Activated naive CD4-positive, alpha-beta T cell treated with anti-CD3 and anti-CD28 coated beads, Interleukin-2, amount 50 U/mL, for 16 hours (primary cell): Measurements from ENCODE around the gene OR8G5.
"Not testable (repeated sequence)": the region's sequence is repeated elsewhere in the genome, so short reads cannot be mapped to it uniquely, and the experiment has no call there.

ENCODE experiments used
- DNase-seq: peaks from one replicate; pipeline ENCODE4 v3.0.0-alpha.2; 2020

Gene OR8G5, protein sequence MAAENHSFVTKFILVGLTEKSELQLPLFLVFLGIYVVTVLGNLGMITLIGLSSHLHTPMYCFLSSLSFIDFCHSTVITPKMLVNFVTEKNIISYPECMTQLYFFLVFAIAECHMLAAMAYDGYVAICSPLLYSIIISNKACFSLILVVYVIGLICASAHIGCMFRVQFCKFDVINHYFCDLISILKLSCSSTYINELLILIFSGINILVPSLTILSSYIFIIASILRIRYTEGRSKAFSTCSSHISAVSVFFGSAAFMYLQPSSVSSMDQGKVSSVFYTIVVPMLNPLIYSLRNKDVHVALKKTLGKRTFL

GRCh38 chr11:124256076-124256475 lies at the start of gene OR8G5:
Gene OR8G5 (plus strand): TSS chr11:124256376. CDS start chr11:124264932, 8,556 bp downstream.
- no peak for DNase-seq

DNA sequence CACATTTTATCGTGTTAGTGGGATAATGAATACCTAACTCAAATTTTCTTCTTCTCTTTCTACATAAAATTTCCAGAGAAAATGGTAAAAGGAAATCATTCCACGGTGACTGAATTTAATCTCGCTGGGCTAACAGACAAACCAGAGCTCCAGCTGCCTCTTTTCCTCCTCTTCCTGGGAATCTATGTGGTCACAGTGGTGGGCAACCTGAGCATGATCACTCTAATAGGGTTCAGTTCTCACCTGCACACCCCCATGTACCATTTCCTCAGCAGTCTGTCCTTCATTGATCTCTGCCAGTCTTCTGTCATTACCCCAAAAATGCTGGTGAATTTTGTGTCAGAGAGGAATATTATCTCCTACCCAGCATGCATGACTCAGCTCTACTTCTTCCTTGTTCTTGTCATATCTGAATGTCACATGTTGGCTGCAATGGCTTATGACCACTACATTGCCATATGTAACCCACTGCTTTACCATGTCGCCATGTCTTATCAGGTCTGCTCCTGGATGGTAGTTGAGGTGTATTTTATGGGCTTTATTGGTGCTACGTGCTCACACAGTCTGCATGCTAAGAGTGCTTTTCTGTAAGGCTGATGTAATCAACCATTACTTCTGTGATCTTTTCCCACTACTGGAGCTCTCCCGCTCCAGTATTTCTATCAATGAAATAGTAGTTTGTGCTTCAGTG lies 48.9 kb upstream of the OR8G5 start:
- no peak for DNase-seq

DNA sequence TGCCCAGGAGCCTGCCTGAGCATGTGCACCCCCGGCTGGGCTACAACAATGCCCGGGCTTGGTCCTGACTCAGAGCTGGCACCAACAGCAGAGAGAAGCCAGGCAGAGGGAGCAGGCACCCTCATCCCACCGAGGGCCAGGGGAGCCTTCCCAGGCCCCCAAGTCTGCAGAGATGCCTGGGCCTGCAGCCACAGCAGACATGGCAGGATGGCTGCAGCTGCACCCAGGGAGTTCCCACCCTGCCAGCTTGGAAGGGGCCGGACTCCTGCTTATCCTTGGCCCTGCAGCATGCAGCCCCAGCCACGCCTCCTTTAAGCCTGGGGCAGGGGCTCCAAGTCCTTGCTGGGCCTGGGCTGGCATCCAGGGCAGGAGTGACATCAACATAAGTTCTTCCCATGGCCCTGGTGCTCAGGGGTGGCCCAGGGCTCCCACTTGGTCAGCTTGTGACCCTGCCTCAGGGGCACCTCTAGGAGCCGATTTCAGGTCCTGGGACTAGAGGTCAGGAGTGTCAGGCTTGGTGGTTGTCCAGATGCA lies 46.3 kb upstream of the OR8G5 start:
- DNase-seq, result no peak

GRCh38 chr11:124210421-124210820 lies 45.8 kb upstream of the OR8G5 start:
- no peak for DNase-seq

- DNase-seq, result no peak
Measured at GRCh38 chr11:124211321-124211720, 44.9 kb upstream of the OR8G5 start.

DNA sequence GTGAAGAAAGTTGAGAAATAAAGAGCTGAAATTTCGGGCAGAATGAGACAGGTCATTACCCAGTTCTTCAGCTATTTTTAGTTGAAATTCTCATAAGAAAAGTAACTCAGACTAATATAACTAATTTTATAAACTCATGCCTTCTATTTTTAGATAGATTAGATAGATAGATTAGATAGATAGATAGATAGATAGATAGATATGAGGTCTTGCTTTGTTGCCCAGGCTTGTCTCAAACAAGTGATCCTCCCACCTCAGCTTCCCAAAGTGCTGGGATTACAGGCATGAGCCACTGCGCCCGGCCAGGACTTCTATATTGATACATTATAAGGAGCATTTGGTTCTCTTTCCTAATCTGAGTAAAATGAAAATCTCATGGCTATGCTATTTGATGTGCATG lies 42.1 kb upstream of the OR8G5 start:
- DNase-seq, result no peak

- no peak for DNase-seq
Measured at GRCh38 chr11:124219126-124219525, 37.0 kb upstream of the OR8G5 start.

GRCh38 chr11:124222407-124222806 lies 33.8 kb upstream of the OR8G5 start:
- no peak for DNase-seq

GRCh38 chr11:124224618-124225423 lies 31.4 kb upstream of the OR8G5 start:
- DNase-seq, result not testable (repeated sequence)

GRCh38 chr11:124225471-124225870 lies 30.7 kb upstream of the OR8G5 start:
- no peak for DNase-seq

GRCh38 chr11:124233376-124233775 lies 22.8 kb upstream of the OR8G5 start:
- DNase-seq, result no peak

GRCh38 chr11:124238512-124238911 lies 17.7 kb upstream of the OR8G5 start:
- no peak for DNase-seq

- DNase-seq, result no peak
Measured at GRCh38 chr11:124240621-124241397, 15.4 kb upstream of the OR8G5 start, which contains the start of gene OR8G1. Gene OR8G1 (plus strand): TSS chr11:124241095. CDS start chr11:124249676, 8,581 bp downstream.

- DNase-seq, result not testable (repeated sequence)
Measured at GRCh38 chr11:124249869-124250268, 6.3 kb upstream of the OR8G5 start.

DNA sequence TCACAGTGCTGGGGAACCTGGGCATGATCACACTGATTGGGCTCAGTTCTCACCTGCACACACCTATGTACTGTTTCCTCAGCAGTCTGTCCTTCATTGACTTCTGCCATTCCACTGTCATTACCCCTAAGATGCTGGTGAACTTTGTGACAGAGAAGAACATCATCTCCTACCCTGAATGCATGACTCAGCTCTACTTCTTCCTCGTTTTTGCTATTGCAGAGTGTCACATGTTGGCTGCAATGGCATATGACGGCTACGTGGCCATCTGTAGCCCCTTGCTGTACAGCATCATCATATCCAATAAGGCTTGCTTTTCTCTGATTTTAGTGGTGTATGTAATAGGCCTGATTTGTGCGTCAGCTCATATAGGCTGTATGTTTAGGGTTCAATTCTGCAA lies 8.9 kb downstream of the OR8G5 start:
- not testable (repeated sequence) for DNase-seq

GRCh38 chr11:124270886-124271285 lies 14.7 kb downstream of the OR8G5 start:
- not testable (repeated sequence) for DNase-seq

DNA sequence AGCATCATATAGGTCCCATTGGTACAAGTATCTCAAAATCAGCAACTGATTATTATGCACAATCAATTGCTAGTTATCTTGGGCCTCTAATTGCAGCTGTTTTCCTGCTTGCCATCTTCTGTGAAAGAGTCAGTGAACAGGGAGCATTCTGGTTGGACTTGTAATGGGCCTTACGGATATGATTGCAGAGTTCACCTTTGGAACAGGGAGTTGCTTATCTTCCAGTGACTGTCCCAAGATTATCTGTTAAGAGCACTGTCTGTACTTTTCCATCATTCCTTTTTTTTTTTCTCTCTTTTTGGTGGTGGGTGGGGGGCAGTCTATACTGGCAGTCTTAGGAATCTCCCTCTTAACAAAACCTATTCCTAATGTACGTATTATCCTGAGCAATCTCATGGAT lies 17.8 kb downstream of the OR8G5 start:
- no peak for DNase-seq

DNA sequence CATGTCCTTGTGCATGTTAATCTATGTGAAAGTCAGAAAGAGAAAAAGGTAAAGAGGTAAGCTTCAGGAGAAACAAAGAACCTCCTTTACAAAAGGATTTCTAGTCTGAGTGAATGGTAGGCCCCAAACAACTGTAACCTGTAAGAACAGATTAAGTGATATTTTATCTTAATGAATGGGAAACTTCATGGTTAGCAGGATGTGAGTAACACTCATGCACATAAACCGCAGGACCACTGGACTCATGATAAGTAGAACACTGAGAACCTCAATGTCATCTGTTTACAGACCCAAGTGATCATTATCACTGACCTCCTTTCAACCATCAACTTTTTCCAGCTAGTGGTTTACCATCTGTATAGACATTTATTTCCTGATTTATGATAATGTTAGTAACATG lies 19.9 kb downstream of the OR8G5 start:
- no peak for DNase-seq

DNA sequence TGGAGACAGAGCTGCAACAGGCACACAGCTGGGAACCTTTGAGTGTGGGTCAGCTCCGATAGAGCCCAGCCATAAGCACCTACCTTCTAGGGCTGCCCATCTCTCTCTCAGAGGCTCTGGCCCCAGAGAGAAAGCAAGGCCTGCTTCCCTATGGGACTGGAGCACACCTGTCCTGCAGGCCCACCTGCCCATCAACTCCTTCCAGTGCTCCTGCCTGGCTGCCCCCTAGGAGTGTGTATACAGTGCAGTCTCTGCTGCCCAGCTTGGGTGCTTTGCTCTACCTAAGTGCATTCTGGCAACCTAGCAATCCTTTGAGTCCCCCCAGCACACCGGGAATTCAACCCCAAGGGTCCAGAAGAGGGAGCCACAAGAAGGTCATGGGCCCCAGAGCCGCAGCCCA lies 21.0 kb downstream of the OR8G5 start:
- no peak for DNase-seq

GRCh38 chr11:124277804-124278203 lies 21.6 kb downstream of the OR8G5 start:
- DNase-seq, result no peak

GRCh38 chr11:124278261-124278660 lies 22.1 kb downstream of the OR8G5 start:
- no peak for DNase-seq

DNA sequence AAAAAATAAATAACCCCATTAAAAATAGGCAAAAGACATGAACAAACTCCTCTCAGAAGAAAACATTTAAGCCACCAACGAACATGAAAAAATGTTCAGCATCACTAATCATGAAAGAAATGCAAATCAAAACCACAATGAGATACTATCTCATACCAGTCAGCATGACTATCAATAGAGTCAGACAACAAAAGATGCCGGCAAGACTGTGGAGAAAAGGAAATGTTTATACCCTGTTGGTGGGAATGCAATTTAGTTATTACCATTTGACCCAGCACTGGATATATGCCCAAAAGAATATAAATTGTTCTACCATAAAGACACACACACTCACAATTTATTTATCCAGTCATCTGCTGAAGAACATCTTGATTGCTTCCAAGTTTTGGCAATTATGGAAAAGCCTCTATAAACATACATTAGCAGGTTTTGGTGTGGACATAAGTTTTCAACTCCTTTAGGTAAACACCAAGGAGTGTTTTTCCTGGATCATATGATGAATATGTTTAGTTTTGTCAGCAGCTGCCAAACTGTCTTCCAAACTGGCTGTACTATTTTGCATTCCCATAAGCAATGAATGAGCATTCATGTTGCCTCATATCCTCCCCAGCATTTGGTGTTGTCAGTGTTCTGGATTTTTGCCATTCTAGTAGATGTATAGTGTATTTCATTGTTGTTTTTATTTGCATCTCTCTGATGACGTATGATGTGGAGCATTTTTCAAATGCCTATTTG lies 29.6 kb downstream of the OR8G5 start:
- no peak for DNase-seq
